ENCODE results near the gene MAP2K1.

GRCh38 chr15:66409565-66410108, 22.9 kb downstream of the MAP2K1 start:
- TF ChIP-seq CTCF (IDR thresholded peaks at IDR 0.05) (no peak), POLR2A (IDR thresholded peaks at IDR 0.05) (no peak), POLR2AphosphoS5 (IDR thresholded peaks at IDR 0.05; ENCODE audit: insufficient read depth in 1 of 2, low read depth in 1 of 2) (no peak)
